AG04450 (cell line): ENCODE measurements around the gene RAB3IL1. TPM values are rescaled to one million over a fixed set of nuclear protein-coding genes. Genes with fewer than 3 reads are reported as not detected.

Experiments
- CTCF ChIA-PET: fragments of 300-600, 350-600 bp; formaldehyde crosslinking; extraction: SDS; loops from one replicate; lab custom pipeline; 2022; ENCODE audit warnings: antibody characterized with exemption, inconsistent platforms; lab: Charles Lee
- POLR2A ChIA-PET: fragments of 350-600 bp; formaldehyde crosslinking; extraction: SDS; loops from one replicate; lab custom pipeline; 2021; ENCODE audit warnings: antibody characterized with exemption, inconsistent platforms; lab: Yijun Ruan, JAX
- DNase-seq: peaks from one replicate; pipeline ENCODE4 v3.0.0-alpha.2; 2011; ENCODE audit warnings: low read depth, low spot score
- H3K27ac ChIP-seq: one replicate; pipeline ENCODE4 v1.5.1; 2012; ENCODE audit warnings: low read depth, low read length, control low read depth
- H3K27me3 ChIP-seq: one replicate; pipeline ENCODE4 v1.6.0; 2012; ENCODE audit warnings: low read length; ENCODE audit not compliant: control insufficient read depth, insufficient read depth
- H3K4me3 ChIP-seq: 2 replicates; pipeline ENCODE4 v1.5.1; 2011; ENCODE audit warnings: mild to moderate bottlenecking, low read depth, low read length, control low read depth
- H3K9me3 ChIP-seq: 2 replicates; pipeline ENCODE4 v1.5.1; 2012; ENCODE audit warnings: low read length; ENCODE audit not compliant: control insufficient read depth, insufficient read depth
- CTCF ChIP-seq: IDR thresholded peaks from 2 replicates; pipeline ENCODE4 v1.5.1; 2011; ENCODE audit warnings: low read depth, low read length, control low read depth, inconsistent platforms
- polyA plus RNA-seq: library from polyadenylated mRNA; depleted of rRNA; stranded (reverse); fragments of >200 nt; gene quantifications from 2 replicates; pipeline ENCODE4 v1.2.3, GENCODE V29; 2011

RAB3IL1 gene
- polyA plus RNA-seq, 1 experiment, result 2.7 TPM

- no peaks in the 10 kb centered on the region for H3K27me3 ChIP-seq
- no peak for TF ChIP-seq CTCF
- ChIA-PET POLR2A (interaction anchor here (1.6 kb wide), 1 partner anchor 213 kb away, joined by 4 read pairs; no protein-coding TSS in a partner anchor), CTCF (interaction anchor here (1.1 to 11.4 kb wide), 4 partner anchors 52 to 212 kb away, joined by 6 to 345 read pairs (median 188); partner anchors contain the start of gene BEST1)
- H3K27ac ChIP-seq, result peak overlapping the region; percentile 11
- DNase-seq, result no peak
- no peak overlapping the region for H3K4me3 ChIP-seq
- no peaks in the 10 kb centered on the region for H3K9me3 ChIP-seq
These were observed 21.7 kb downstream of the RAB3IL1 start for GRCh38 chr11:61895718-61896059.

- POLR2A ChIA-PET, result interaction anchor here (1.6 kb wide), 1 partner anchor 213 kb away, joined by 4 read pairs; no protein-coding TSS in a partner anchor
- no peak overlapping the region for H3K27ac ChIP-seq
- no peak for TF ChIP-seq CTCF
- H3K27me3 ChIP-seq, result no peaks in the 10 kb centered on the region
- no peaks in the 10 kb centered on the region for H3K9me3 ChIP-seq
- DNase-seq, result no peak
- no peak overlapping the region for H3K4me3 ChIP-seq
- CTCF ChIA-PET, result interaction anchor here (0.6 to 11.4 kb wide), 4 partner anchors 53 to 213 kb away, joined by 3 to 345 read pairs (median 90); partner anchors contain the start of gene BEST1
These were observed 22.2 kb downstream of the RAB3IL1 start for GRCh38 chr11:61895046-61895717.

- H3K9me3 ChIP-seq, result no peaks in the 10 kb centered on the region
- peak overlapping the region; percentile 75 for H3K27ac ChIP-seq
- no peak overlapping the region for H3K4me3 ChIP-seq
- no peaks in the 10 kb centered on the region for H3K27me3 ChIP-seq
- no peak for TF ChIP-seq CTCF
- CTCF ChIA-PET, result interaction anchor here (2.5 kb wide), 1 partner anchor 188 kb away, joined by 11 read pairs; no protein-coding TSS in a partner anchor
- POLR2A ChIA-PET, result no interaction called here
- DNase-seq, result peak; percentile 65
These were observed 23.4 kb downstream of the RAB3IL1 start for GRCh38 chr11:61893981-61894380.

- Histone ChIP-seq H3K27me3 (no peaks in the 10 kb centered on the region), H3K9me3 (peaks cover under 1% of the 10 kb centered on the region), H3K4me3 (peak overlapping the region; percentile 84), H3K27ac (no peak overlapping the region)
- no peak for TF ChIP-seq CTCF
- POLR2A ChIA-PET, result interaction anchor here (0.9 to 1.1 kb wide), 2 partner anchors 58 to 60 kb away, joined by 3 to 4 read pairs; no protein-coding TSS in a partner anchor
- DNase-seq, result no peak
- CTCF ChIA-PET, result interaction anchor here (1.2 to 2.5 kb wide), 4 partner anchors 37 to 190 kb away, joined by 4 to 12 read pairs (median 8); no protein-coding TSS in a partner anchor
These were observed 25.3 kb downstream of the RAB3IL1 start for GRCh38 chr11:61892085-61892370.
